Astrocyte of the spinal cord (primary cell): ENCODE data around the gene MPDZ.
A peak's percentile ranks its signal among the peaks of the same experiment; 100 is the strongest.

Experiments
- DNase-seq: peaks from one replicate; pipeline ENCODE4 v3.0.0; 2011; ENCODE audit warnings: low read depth, low spot score
- H3K4me3 ChIP-seq: 2 replicates; pipeline ENCODE4 v1.5.1; 2011; ENCODE audit warnings: low read depth, mild to moderate bottlenecking, low read length, moderate library complexity
- in situ Hi-C: cut with HindIII; loops from 2 replicates; pipeline ENCODE4 v1.10.0; 2017; ENCODE audit warnings: low sequenced_read_pairs
- TF ChIP-seq, protein P1 (sequence below): IDR thresholded peaks from 2 replicates; pipeline ENCODE4 v1.5.1; 2012; ENCODE audit warnings: low read depth, mild to moderate bottlenecking, low read length, inconsistent platforms

The MPDZ gene

DNA sequence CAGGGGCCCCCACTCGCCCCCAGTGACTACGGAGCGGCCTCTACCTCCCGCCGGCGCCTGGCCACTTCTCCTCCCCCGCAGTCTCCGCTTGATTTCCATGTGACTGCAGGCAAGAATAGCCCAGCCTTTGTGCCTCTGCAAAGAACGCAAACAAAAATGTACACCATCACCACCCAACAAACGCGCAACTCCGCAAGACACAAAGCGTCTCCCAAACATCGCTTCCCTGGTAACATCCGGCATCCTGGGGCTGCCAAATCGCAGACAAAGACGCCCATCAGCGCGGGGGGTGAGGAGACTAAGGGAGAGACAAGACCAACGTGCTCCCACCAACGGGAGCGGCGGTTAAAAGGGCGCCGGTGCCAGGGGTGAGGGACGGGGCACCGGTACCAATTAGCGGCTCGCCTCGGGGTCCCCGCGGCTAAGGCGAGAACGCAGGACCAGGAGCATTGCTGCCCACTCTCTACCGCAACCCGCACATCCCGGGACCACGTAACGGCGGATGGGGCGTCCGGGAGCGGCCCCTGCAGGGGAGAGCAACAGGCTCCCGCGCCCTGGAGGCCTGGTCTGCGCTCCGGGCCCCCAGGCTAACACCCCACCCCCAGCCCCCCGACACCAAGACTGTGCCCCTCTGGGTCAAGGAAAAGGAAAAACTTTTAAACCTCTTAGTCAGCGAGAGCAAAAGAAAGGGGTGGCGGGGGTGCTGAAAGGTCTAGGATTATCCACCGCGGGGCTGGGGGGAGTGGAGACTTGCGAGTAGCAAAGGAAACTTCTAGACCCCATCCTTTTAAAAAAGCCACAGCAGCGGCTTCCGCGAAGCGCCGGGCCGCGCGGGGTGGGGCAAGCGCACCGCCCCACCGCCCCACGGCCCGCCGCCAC lies 885 bp downstream of the MPDZ start:
- in situ Hi-C loops, result no loop called here
- TF ChIP-seq, protein P1, sequence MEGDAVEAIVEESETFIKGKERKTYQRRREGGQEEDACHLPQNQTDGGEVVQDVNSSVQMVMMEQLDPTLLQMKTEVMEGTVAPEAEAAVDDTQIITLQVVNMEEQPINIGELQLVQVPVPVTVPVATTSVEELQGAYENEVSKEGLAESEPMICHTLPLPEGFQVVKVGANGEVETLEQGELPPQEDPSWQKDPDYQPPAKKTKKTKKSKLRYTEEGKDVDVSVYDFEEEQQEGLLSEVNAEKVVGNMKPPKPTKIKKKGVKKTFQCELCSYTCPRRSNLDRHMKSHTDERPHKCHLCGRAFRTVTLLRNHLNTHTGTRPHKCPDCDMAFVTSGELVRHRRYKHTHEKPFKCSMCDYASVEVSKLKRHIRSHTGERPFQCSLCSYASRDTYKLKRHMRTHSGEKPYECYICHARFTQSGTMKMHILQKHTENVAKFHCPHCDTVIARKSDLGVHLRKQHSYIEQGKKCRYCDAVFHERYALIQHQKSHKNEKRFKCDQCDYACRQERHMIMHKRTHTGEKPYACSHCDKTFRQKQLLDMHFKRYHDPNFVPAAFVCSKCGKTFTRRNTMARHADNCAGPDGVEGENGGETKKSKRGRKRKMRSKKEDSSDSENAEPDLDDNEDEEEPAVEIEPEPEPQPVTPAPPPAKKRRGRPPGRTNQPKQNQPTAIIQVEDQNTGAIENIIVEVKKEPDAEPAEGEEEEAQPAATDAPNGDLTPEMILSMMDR, result peak; percentile 26
- H3K4me3 ChIP-seq, result peak overlapping the region; percentile 76

DNA sequence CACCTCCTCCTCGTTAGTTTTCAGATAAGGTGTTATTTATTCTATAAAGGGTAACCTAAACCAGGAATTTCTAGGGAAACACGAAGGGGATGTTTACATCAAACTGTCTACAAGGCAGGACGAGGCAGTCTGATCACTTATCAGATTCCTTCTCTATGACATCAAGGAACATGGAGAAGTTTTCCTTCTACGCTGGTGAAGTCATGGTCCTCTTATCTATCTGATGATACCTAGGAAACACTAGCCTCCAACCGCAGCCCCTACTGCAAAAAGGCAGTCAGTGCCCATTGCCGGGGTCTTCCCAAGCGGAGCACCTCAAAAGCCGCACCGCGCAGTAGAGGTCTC lies 1.5 kb downstream of the MPDZ start:
- in situ Hi-C loops, result no loop called here

More for the DNA sequence above, 885 bp downstream of the MPDZ start:
- peak; percentile 75 for DNase-seq

DNA sequence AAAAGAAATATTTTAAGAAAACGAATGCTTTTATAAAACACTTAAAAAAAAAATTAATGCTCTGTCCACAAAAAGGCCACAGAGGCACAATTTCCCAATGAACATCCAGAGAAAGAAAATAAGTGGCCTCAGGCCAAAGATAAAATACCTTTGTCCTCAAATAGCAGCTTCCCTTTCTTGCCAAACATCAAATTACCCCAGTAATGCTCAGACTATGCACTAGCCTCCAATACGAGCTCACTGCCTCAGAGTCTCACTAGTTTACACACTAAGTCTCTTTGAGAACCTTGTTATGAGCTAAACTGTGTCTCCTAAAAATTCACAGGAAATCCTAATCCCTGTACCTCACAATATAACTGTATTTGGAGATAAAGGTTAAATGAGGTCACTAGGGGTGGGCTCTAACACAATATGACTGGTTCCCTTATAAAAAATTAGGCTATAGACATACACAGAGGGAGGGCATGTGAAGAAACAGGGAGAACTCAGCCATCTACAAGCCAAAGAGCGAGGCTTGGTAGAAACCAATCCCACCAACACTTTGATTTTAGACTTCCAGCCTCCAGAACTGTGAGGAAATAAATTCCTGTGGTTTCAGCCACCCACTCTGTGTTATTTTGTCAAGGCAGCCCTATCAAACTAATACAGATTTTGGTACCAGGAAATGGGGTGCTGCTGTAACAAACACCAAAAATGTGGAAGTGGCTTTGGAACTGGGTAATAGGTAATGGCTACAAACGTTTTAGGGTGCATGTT lies 4.4 kb downstream of the MPDZ start:
- no peak overlapping the region for H3K4me3 ChIP-seq
- in situ Hi-C loops, result no loop called here
- TF ChIP-seq, protein P1, result no peak
- peak; percentile 66 for DNase-seq

More for the DNA sequence above, 1.5 kb downstream of the MPDZ start:
- peak overlapping the region; percentile 76 for H3K4me3 ChIP-seq
- TF ChIP-seq, protein P1, result no peak
- DNase-seq, result no peak

DNA sequence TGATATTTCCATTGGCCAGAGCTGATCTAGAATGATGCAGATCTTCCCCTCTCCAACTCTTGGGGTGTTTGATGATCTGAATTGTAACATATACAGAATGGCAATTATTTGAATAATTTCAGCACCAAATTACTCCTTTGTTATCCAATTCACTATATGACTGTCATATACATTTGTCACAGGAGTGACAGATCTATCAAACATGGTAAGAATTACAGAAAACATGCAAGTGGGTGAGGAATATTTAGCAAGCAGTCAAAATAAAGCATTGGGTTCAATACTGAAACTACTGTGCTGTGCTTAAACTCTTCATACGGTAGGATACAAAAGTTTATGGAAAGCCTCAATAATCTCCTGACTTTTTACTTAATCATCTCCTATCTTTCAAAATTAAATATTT lies 8.8 kb downstream of the MPDZ start:
- DNase-seq, result no peak
- in situ Hi-C loops, result no loop called here
- TF ChIP-seq, protein P1, result no peak
- no peak overlapping the region for H3K4me3 ChIP-seq

DNA sequence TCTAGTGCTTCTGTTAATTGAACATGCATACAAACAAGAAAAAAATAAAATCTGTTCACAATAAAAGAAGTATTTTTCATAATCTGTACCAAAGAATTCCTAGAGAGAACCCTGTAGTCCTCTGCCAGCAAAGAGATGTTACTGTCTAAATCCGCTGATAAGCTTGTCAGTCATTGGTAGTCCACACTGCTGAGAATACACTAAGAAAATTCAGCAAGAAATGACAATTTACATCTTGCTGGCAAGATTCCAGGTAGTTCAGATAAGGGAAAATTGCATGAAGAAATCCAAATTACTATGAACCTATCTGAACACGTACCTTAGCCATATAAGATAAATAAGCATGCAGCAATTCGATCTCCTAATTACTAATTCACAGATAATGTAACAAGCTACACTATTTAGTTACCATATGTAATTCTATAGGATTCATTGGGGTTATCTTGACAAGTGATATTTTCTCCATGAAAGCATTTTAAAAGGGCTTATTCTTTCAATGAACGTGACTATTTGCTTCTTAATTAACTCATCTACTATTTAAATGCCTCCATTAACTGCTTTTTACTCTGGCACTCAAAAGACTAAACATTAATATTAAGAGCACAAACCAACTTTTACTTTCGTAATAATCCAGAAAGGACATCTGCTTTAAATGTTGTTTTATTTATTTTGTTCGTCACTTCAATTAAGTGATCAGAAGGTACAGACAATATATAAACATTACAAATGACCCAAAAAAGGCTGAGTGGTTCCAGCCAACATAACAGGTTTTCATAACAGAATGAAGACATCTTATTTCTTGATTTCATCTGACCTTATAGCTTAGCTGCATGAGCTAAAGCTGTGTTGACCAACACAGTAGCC lies 9.7 kb downstream of the MPDZ start:
- H3K4me3 ChIP-seq, result no peak overlapping the region
- in situ Hi-C loops, result no loop called here
- DNase-seq, result no peak
- TF ChIP-seq, protein P1, result no peak

DNA sequence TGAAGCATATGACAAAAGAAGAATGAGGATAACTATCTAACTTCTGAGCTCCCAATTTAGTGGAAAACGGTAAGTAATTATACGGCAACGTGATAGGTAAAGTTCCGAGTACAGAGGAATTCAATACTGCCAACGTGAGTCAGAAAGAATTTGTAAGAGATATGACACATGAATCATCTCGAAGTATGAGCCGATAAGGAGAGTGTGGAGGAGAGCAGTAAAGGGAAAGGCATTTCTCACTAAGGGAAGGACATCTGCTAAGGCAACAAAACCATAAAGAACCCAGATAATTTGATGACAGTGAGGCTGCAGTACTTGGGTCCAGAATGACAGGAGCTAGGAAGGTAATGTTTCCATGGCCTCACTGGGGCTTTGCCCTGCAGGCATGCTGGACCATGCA lies 11.0 kb downstream of the MPDZ start:
- TF ChIP-seq, protein P1, result no peak
- DNase-seq, result peak; percentile 33
- H3K4me3 ChIP-seq, result no peak overlapping the region
- in situ Hi-C loops, result no loop called here
